ENCODE measurements around the gene TPCN2.

The TPCN2 gene

GRCh38 chr11:69089258-69089657 lies 40.5 kb downstream of the TPCN2 start:
- TF ChIP-seq CSDC2 (CRISPR knock-in tag; IDR thresholded peaks at IDR 0.05) (no peak), ZC3H10 (CRISPR knock-in tag; IDR thresholded peaks at IDR 0.05) (no peak), ZNF8 (CRISPR knock-in tag; IDR thresholded peaks at IDR 0.05) (no peak), BACH2 (CRISPR knock-in tag; IDR thresholded peaks at IDR 0.05; ENCODE audit: borderline replicate concordance) (no peak), CSRNP3 (CRISPR knock-in tag; IDR thresholded peaks at IDR 0.05) (no peak), GLIS3 (CRISPR knock-in tag; IDR thresholded peaks at IDR 0.05) (no peak), ZNF70 (CRISPR knock-in tag; IDR thresholded peaks at IDR 0.05) (no peak), ZFP30 (CRISPR knock-in tag; IDR thresholded peaks at IDR 0.05) (no peak), TOX (CRISPR knock-in tag; IDR thresholded peaks at IDR 0.05; ENCODE audit: borderline replicate concordance) (no peak), ISL1 (CRISPR knock-in tag; IDR thresholded peaks at IDR 0.05) (no peak), ESRRG (CRISPR knock-in tag; IDR thresholded peaks at IDR 0.05) (no peak), OSR1 (CRISPR knock-in tag; IDR thresholded peaks at IDR 0.05) (no peak), ARNTL (CRISPR knock-in tag; IDR thresholded peaks at IDR 0.05; ENCODE audit: borderline replicate concordance, low read depth) (no peak)
- TF ChIP-seq, protein P1, sequence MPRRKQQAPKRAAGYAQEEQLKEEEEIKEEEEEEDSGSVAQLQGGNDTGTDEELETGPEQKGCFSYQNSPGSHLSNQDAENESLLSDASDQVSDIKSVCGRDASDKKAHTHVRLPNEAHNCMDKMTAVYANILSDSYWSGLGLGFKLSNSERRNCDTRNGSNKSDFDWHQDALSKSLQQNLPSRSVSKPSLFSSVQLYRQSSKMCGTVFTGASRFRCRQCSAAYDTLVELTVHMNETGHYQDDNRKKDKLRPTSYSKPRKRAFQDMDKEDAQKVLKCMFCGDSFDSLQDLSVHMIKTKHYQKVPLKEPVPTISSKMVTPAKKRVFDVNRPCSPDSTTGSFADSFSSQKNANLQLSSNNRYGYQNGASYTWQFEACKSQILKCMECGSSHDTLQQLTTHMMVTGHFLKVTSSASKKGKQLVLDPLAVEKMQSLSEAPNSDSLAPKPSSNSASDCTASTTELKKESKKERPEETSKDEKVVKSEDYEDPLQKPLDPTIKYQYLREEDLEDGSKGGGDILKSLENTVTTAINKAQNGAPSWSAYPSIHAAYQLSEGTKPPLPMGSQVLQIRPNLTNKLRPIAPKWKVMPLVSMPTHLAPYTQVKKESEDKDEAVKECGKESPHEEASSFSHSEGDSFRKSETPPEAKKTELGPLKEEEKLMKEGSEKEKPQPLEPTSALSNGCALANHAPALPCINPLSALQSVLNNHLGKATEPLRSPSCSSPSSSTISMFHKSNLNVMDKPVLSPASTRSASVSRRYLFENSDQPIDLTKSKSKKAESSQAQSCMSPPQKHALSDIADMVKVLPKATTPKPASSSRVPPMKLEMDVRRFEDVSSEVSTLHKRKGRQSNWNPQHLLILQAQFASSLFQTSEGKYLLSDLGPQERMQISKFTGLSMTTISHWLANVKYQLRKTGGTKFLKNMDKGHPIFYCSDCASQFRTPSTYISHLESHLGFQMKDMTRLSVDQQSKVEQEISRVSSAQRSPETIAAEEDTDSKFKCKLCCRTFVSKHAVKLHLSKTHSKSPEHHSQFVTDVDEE (CRISPR knock-in tag; IDR thresholded peaks at IDR 0.05), result no peak
- TF ChIP-seq, protein P2, sequence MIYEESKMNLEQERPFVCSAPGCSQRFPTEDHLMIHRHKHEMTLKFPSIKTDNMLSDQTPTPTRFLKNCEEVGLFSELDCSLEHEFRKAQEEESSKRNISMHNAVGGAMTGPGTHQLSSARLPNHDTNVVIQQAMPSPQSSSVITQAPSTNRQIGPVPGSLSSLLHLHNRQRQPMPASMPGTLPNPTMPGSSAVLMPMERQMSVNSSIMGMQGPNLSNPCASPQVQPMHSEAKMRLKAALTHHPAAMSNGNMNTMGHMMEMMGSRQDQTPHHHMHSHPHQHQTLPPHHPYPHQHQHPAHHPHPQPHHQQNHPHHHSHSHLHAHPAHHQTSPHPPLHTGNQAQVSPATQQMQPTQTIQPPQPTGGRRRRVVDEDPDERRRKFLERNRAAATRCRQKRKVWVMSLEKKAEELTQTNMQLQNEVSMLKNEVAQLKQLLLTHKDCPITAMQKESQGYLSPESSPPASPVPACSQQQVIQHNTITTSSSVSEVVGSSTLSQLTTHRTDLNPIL (CRISPR knock-in tag; IDR thresholded peaks at IDR 0.05; ENCODE audit: low read depth), result no peak
- peak; percentile 46 for ATAC-seq

GRCh38 chr11:69091638-69092165 lies 43.0 kb downstream of the TPCN2 start:
- no peak for TF ChIP-seq ZFP3 (CRISPR knock-in tag; IDR thresholded peaks at IDR 0.05)
- no peak for TF ChIP-seq PATZ1 (CRISPR knock-in tag; IDR thresholded peaks at IDR 0.05; ENCODE audit: borderline replicate concordance)
- TF ChIP-seq BACH2 (CRISPR knock-in tag; IDR thresholded peaks at IDR 0.05; ENCODE audit: borderline replicate concordance), result no peak
- TF ChIP-seq ZNF70 (CRISPR knock-in tag; IDR thresholded peaks at IDR 0.05), result no peak
- no peak for TF ChIP-seq SNAI2 (CRISPR knock-in tag; IDR thresholded peaks at IDR 0.05)
- TF ChIP-seq ZNF8 (CRISPR knock-in tag; IDR thresholded peaks at IDR 0.05), result no peak
- TF ChIP-seq, protein P1 (CRISPR knock-in tag; IDR thresholded peaks at IDR 0.05), result no peak
- no peak for TF ChIP-seq PPARA (CRISPR knock-in tag; IDR thresholded peaks at IDR 0.05; ENCODE audit: borderline replicate concordance)
- TF ChIP-seq ARNTL (CRISPR knock-in tag; IDR thresholded peaks at IDR 0.05; ENCODE audit: borderline replicate concordance, low read depth), result no peak
- no peak for TF ChIP-seq ISL1 (CRISPR knock-in tag; IDR thresholded peaks at IDR 0.05)
- TF ChIP-seq ZFP30 (CRISPR knock-in tag; IDR thresholded peaks at IDR 0.05), result no peak
- no peak for TF ChIP-seq CSDC2 (CRISPR knock-in tag; IDR thresholded peaks at IDR 0.05)
- TF ChIP-seq ZC3H10 (CRISPR knock-in tag; IDR thresholded peaks at IDR 0.05), result no peak
- TF ChIP-seq OSR1 (CRISPR knock-in tag; IDR thresholded peaks at IDR 0.05), result no peak
- TF ChIP-seq CSRNP3 (CRISPR knock-in tag; IDR thresholded peaks at IDR 0.05), result no peak
- TF ChIP-seq GLIS3 (CRISPR knock-in tag; IDR thresholded peaks at IDR 0.05), result no peak
- no peak for TF ChIP-seq TOX (CRISPR knock-in tag; IDR thresholded peaks at IDR 0.05; ENCODE audit: borderline replicate concordance)
- ATAC-seq, result no peak
